WTC11 (cell line): ENCODE data around the gene LHFPL4. TPM values are rescaled to one million over a fixed set of nuclear protein-coding genes. Genes with fewer than 3 reads are reported as not detected.
A peak's percentile ranks its signal among the peaks of the same experiment; 100 is the strongest.

ENCODE experiments used
- ATAC-seq: fragments of 200-7000 bp; cut with Tn5 transposase; 2 replicates; pipeline ENCODE4 v1.10.0; 2021; ENCODE audit warnings: mild to moderate bottlenecking, moderate library complexity
- CTCF ChIA-PET: fragments of 300-600 bp; sonication (Branson Sonifier 250); formaldehyde crosslinking; loops from one replicate; lab custom pipeline; 2021; ENCODE audit warnings: antibody characterized with exemption; lab: Charles Lee
- POLR2A ChIA-PET: fragments of 350-600 bp; sonication (Branson Sonifier 250); formaldehyde crosslinking; loops from one replicate; lab custom pipeline; 2021; ENCODE audit warnings: antibody characterized with exemption; lab: Charles Lee
- DNase-seq: peaks from one replicate; pipeline ENCODE4 v3.0.0; 2021; ENCODE audit warnings: low spot score
- H3K27ac Mint-ChIP-seq: 2 replicates; pipeline ENCODE4 v1.8.0; 2021; ENCODE audit warnings: mixed read lengths
- H3K27me3 Mint-ChIP-seq: 2 replicates; pipeline ENCODE4 v1.8.0; 2021; ENCODE audit warnings: low read depth, mild to moderate bottlenecking, moderate library complexity, mixed read lengths
- H3K36me3 Mint-ChIP-seq: 2 replicates; pipeline ENCODE4 v1.8.0; 2021; ENCODE audit warnings: mixed read lengths
- H3K4me1 Mint-ChIP-seq: 2 replicates; pipeline ENCODE4 v1.8.0; 2022; ENCODE audit warnings: mixed read lengths
- H3K4me3 Mint-ChIP-seq: 2 replicates; pipeline ENCODE4 v1.8.0; 2021; ENCODE audit warnings: mild to moderate bottlenecking, moderate library complexity, mixed read lengths
- H3K9me3 Mint-ChIP-seq: 2 replicates; pipeline ENCODE4 v1.8.0; 2021; ENCODE audit warnings: mixed read lengths
- AR ChIP-seq: fragments of 250-450 bp; sonication (Bioruptor Pico); IDR thresholded peaks from 2 replicates; pipeline ENCODE4 v1.9.0; 2021; ENCODE audit warnings: mild to moderate bottlenecking
- CBFB ChIP-seq: sonication (generic); formaldehyde crosslinking; IDR thresholded peaks from 2 replicates; pipeline ENCODE4 v1.8.1; 2022; ENCODE audit warnings: mild to moderate bottlenecking, low read depth, missing genetic modification reagents
- CREM ChIP-seq: sonication (generic); formaldehyde crosslinking; IDR thresholded peaks from 2 replicates; pipeline ENCODE4 v1.8.1; 2022; ENCODE audit warnings: mild to moderate bottlenecking, missing genetic modification reagents, moderate library complexity
- EMX1 ChIP-seq: fragments of 250-450 bp; sonication (Bioruptor Pico); IDR thresholded peaks from 2 replicates; pipeline ENCODE4 v1.8.0; 2021; ENCODE audit warnings: mild to moderate bottlenecking
- ETV6 ChIP-seq: sonication (generic); formaldehyde crosslinking; IDR thresholded peaks from 2 replicates; pipeline ENCODE4 v1.8.1; 2022; ENCODE audit warnings: mild to moderate bottlenecking, missing genetic modification reagents
- FOXK1 ChIP-seq: sonication (generic); formaldehyde crosslinking; IDR thresholded peaks from 2 replicates; pipeline ENCODE4 v1.8.0; 2022; ENCODE audit warnings: mild to moderate bottlenecking, moderate library complexity, missing genetic modification reagents
- FOXP1 ChIP-seq: sonication (generic); formaldehyde crosslinking; IDR thresholded peaks from 2 replicates; pipeline ENCODE4 v1.8.0; 2022; ENCODE audit warnings: missing genetic modification reagents, mild to moderate bottlenecking, moderate library complexity, borderline replicate concordance
- GTF2I ChIP-seq: fragments of 250-450 bp; sonication (Bioruptor Pico); conservative IDR thresholded peaks from 2 replicates; pipeline ENCODE4 v1.4.0; 2021; ENCODE audit warnings: mild to moderate bottlenecking
- NR2C2 ChIP-seq: sonication (generic); formaldehyde crosslinking; IDR thresholded peaks from 2 replicates; pipeline ENCODE4 v1.8.0; 2022; ENCODE audit warnings: mild to moderate bottlenecking, missing genetic modification reagents
- NR3C1 ChIP-seq: sonication (generic); formaldehyde crosslinking; conservative IDR thresholded peaks from 2 replicates; pipeline ENCODE4 v1.8.1; 2023; ENCODE audit warnings: low read depth, mild to moderate bottlenecking, missing genetic modification reagents
- RELA ChIP-seq: sonication (generic); formaldehyde crosslinking; IDR thresholded peaks from 2 replicates; pipeline ENCODE4 v1.8.1; 2022; ENCODE audit warnings: missing genetic modification reagents, mild to moderate bottlenecking, borderline replicate concordance
- TP53 ChIP-seq: sonication (generic); formaldehyde crosslinking; IDR thresholded peaks from 2 replicates; pipeline ENCODE4 v1.8.1; 2023; ENCODE audit warnings: mild to moderate bottlenecking, missing genetic modification reagents
- USF1 ChIP-seq: sonication (generic); formaldehyde crosslinking; IDR thresholded peaks from 2 replicates; pipeline ENCODE4 v1.8.0; 2022; ENCODE audit warnings: mild to moderate bottlenecking, missing genetic modification reagents
- ZNF138 ChIP-seq: sonication (generic); formaldehyde crosslinking; conservative IDR thresholded peaks from 2 replicates; pipeline ENCODE4 v1.8.1; 2022; ENCODE audit warnings: mild to moderate bottlenecking, moderate library complexity, missing genetic modification reagents
- ZNF263 ChIP-seq: sonication (generic); formaldehyde crosslinking; IDR thresholded peaks from 2 replicates; pipeline ENCODE4 v1.8.1; 2022; ENCODE audit warnings: low read depth, mild to moderate bottlenecking, moderate library complexity, missing genetic modification reagents
- ZNF416 ChIP-seq: fragments of 250-450 bp; sonication (Bioruptor Pico); IDR thresholded peaks from 2 replicates; pipeline ENCODE4 v1.9.0; 2021; ENCODE audit warnings: mild to moderate bottlenecking, inconsistent platforms
- total RNA-seq: library from RNA; stranded (reverse); gene quantifications from 3 replicates; pipeline ENCODE4 v1.2.3, GENCODE V29; 2021
- TF ChIP-seq, protein P1 (sequence below): sonication (generic); formaldehyde crosslinking; IDR thresholded peaks from 2 replicates; pipeline ENCODE4 v1.8.1; 2023; ENCODE audit warnings: mild to moderate bottlenecking, missing genetic modification reagents, moderate library complexity
- TF ChIP-seq, protein P2 (sequence below): sonication (generic); formaldehyde crosslinking; conservative IDR thresholded peaks from 2 replicates; pipeline ENCODE4 v1.8.1; 2023; ENCODE audit warnings: mild to moderate bottlenecking, low read depth, missing genetic modification reagents, moderate library complexity
- TF ChIP-seq, protein P3 (sequence below): sonication (generic); formaldehyde crosslinking; conservative IDR thresholded peaks from 2 replicates; pipeline ENCODE4 v1.8.1; 2022; ENCODE audit warnings: mild to moderate bottlenecking, missing genetic modification reagents
- TF ChIP-seq, protein P4 (sequence below): fragments of 250-450 bp; sonication (Bioruptor Pico); IDR thresholded peaks from 2 replicates; pipeline ENCODE4 v1.8.0; 2021; ENCODE audit warnings: mild to moderate bottlenecking
- TF ChIP-seq, protein P5 (sequence below): sonication (generic); formaldehyde crosslinking; IDR thresholded peaks from 2 replicates; pipeline ENCODE4 v1.8.1; 2022; ENCODE audit warnings: low read depth, mild to moderate bottlenecking, moderate library complexity, missing genetic modification reagents, borderline replicate concordance

The LHFPL4 gene
- total RNA-seq, 1 experiment from 2014 or later: 24.4 TPM

DNA sequence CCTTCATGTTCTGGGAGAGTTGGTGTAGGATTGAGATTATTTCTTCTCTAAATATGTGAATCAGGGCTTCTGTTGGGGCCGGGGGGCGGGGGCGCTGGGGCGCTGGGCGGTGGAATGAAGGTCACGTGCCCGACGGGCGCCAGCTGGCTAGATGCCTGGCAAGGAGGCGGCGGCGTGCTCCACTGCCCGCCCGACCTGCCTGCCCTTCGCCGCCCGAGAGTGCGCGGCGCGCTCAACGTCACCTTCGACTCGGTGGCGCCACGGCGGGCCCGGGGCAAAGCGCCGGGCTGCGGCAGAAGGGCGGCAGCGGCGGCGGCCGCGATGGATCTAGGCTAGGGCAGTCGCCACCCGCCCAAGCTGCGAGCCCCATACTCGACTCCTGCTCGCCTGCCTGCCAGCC is 47.0 kb upstream of the LHFPL4 start (continued):
- peak; percentile 63; the same call in 1 of the 2 replicates for TF ChIP-seq FOXP1
- peak; percentile 65; the same call in 1 of the 2 replicates for TF ChIP-seq FOXK1 (CRISPR knock-in tag)
- TF ChIP-seq ETV6 (CRISPR knock-in tag): peak; percentile 43; the same call in 1 of the 2 replicates
- TF ChIP-seq, all 79 proteins: peak for 12

DNA sequence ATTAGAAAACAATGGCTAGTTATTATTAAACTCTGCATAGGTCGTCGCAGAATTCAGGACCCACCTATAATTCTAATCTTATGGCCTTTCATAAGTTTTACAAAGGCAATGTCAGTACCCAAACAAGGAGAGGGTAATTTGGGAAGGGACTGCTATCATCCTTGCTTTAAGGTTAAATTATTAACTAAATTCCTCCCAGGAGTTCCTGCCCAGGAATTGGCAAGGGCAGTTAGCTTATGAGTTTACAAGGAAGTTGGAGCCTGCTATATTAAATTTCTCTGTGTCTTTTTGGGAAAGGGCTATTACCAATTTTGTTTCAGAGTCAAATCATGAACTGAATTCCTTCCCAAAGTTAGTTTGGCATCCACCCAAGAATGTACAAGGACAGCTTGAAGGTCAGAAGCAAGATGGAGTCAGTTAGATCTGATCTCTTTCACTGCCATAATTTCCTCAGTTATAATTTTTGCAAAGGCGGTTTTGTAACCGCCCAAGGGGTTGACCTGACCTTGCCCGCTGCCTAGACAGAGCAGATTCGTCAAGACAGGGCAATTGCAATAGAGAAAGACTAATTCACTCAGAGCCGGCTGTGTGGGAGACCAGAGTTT is 45.3 kb upstream of the LHFPL4 start:
- peaks cover 10% of the 10 kb centered on the region; the same call in 1 of the 2 replicates for H3K36me3 Mint-ChIP-seq
- H3K9me3 Mint-ChIP-seq: peaks cover 18% of the 10 kb centered on the region
- DNase-seq (no peak), ATAC-seq (no peak)
- TF ChIP-seq EMX1: no peak
- no peak for TF ChIP-seq NR2C2 (CRISPR knock-in tag)
- TF ChIP-seq ZNF138 (CRISPR knock-in tag): no peak
- TF ChIP-seq, protein P1, sequence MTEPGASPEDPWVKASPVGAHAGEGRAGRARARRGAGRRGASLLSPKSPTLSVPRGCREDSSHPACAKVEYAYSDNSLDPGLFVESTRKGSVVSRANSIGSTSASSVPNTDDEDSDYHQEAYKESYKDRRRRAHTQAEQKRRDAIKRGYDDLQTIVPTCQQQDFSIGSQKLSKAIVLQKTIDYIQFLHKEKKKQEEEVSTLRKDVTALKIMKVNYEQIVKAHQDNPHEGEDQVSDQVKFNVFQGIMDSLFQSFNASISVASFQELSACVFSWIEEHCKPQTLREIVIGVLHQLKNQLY: no peak
- TF ChIP-seq, protein P2, sequence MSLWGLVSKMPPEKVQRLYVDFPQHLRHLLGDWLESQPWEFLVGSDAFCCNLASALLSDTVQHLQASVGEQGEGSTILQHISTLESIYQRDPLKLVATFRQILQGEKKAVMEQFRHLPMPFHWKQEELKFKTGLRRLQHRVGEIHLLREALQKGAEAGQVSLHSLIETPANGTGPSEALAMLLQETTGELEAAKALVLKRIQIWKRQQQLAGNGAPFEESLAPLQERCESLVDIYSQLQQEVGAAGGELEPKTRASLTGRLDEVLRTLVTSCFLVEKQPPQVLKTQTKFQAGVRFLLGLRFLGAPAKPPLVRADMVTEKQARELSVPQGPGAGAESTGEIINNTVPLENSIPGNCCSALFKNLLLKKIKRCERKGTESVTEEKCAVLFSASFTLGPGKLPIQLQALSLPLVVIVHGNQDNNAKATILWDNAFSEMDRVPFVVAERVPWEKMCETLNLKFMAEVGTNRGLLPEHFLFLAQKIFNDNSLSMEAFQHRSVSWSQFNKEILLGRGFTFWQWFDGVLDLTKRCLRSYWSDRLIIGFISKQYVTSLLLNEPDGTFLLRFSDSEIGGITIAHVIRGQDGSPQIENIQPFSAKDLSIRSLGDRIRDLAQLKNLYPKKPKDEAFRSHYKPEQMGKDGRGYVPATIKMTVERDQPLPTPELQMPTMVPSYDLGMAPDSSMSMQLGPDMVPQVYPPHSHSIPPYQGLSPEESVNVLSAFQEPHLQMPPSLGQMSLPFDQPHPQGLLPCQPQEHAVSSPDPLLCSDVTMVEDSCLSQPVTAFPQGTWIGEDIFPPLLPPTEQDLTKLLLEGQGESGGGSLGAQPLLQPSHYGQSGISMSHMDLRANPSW: no peak
- no peak overlapping the region for H3K27ac Mint-ChIP-seq
- no peak overlapping the region for H3K4me3 Mint-ChIP-seq
- ChIA-PET POLR2A (no interaction called here), CTCF (no interaction called here)
- peaks cover 15% of the 10 kb centered on the region for H3K4me1 Mint-ChIP-seq
- H3K27me3 Mint-ChIP-seq: peaks cover 27% of the 10 kb centered on the region

- no peak for DNase-seq
- ChIA-PET POLR2A (no interaction called here), CTCF (no interaction called here)
- H3K9me3 Mint-ChIP-seq: peaks cover 28% of the 10 kb centered on the region
- peaks cover 16% of the 10 kb centered on the region for H3K27me3 Mint-ChIP-seq
- H3K4me1 Mint-ChIP-seq: peaks cover 15% of the 10 kb centered on the region
- peaks cover 12% of the 10 kb centered on the region for H3K36me3 Mint-ChIP-seq
- ATAC-seq: no peak
- no peak overlapping the region for H3K27ac Mint-ChIP-seq
- no peak overlapping the region for H3K4me3 Mint-ChIP-seq
- TF ChIP-seq USF1 (CRISPR knock-in tag) (no peak), ZNF416 (CRISPR knock-in tag) (no peak), NR3C1 (no peak), CBFB (no peak), CREM (CRISPR knock-in tag) (no peak), FOXK1 (CRISPR knock-in tag) (no peak), AR (CRISPR knock-in tag) (no peak), ZNF263 (CRISPR knock-in tag) (no peak), TP53 (CRISPR knock-in tag) (no peak), RELA (CRISPR knock-in tag) (no peak), GTF2I (no peak)
- TF ChIP-seq, protein P3, sequence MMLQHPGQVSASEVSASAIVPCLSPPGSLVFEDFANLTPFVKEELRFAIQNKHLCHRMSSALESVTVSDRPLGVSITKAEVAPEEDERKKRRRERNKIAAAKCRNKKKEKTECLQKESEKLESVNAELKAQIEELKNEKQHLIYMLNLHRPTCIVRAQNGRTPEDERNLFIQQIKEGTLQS (CRISPR knock-in tag): no peak
- TF ChIP-seq, protein P1: no peak
- TF ChIP-seq, protein P4, sequence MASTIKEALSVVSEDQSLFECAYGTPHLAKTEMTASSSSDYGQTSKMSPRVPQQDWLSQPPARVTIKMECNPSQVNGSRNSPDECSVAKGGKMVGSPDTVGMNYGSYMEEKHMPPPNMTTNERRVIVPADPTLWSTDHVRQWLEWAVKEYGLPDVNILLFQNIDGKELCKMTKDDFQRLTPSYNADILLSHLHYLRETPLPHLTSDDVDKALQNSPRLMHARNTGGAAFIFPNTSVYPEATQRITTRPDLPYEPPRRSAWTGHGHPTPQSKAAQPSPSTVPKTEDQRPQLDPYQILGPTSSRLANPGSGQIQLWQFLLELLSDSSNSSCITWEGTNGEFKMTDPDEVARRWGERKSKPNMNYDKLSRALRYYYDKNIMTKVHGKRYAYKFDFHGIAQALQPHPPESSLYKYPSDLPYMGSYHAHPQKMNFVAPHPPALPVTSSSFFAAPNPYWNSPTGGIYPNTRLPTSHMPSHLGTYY: no peak
- TF ChIP-seq, protein P5, sequence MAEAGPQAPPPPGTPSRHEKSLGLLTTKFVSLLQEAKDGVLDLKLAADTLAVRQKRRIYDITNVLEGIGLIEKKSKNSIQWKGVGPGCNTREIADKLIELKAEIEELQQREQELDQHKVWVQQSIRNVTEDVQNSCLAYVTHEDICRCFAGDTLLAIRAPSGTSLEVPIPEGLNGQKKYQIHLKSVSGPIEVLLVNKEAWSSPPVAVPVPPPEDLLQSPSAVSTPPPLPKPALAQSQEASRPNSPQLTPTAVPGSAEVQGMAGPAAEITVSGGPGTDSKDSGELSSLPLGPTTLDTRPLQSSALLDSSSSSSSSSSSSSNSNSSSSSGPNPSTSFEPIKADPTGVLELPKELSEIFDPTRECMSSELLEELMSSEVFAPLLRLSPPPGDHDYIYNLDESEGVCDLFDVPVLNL: no peak
Observed at GRCh38 chr3:9595877-9596276, 42.3 kb upstream of the LHFPL4 start.
